ENCODE measurements around the gene CIDEB.

Gene CIDEB

GRCh38 chr14:24312736-24313507, 5.1 kb upstream of the CIDEB start:
- DNase-seq: peak; percentile 72

GRCh38 chr14:24311837-24312615, 4.2 kb upstream of the CIDEB start:
- peak; percentile 37 for DNase-seq

- peak; percentile 80 for DNase-seq
These were observed 3.1 kb upstream of the CIDEB start, which contains the start of gene LTB4R for GRCh38 chr14:24310646-24311604. Gene LTB4R (plus strand): TSS chr14:24311502. CDS start chr14:24315652, 4,150 bp downstream.

- DNase-seq: no peak
These were observed 2.5 kb upstream of the CIDEB start for GRCh38 chr14:24310265-24310645.

GRCh38 chr14:24309538-24310264, 1.9 kb upstream of the CIDEB start, which contains the start of gene LTB4R2:
Gene LTB4R2 (plus strand): TSS chr14:24310140. CDS start chr14:24310665, 525 bp downstream.
- no peak for DNase-seq

GRCh38 chr14:24308342-24309124, 756 bp upstream of the CIDEB start:
- no peak for DNase-seq

- DNase-seq: no peak
These were observed 612 bp downstream of the CIDEB start for GRCh38 chr14:24307156-24307574.

GRCh38 chr14:24304019-24304387, 3.8 kb downstream of the CIDEB start:
- DNase-seq: no peak

GRCh38 chr14:24300326-24300980, 7.3 kb downstream of the CIDEB start:
- no peak for DNase-seq

- peak; percentile 93 for DNase-seq
These were observed 8.3 kb downstream of the CIDEB start, which contains the start of the genes DHRS1 and NOP9 for GRCh38 chr14:24299255-24300191. Gene DHRS1 (minus strand): TSS chr14:24299780. CDS start chr14:24299106, 674 bp downstream. Gene NOP9 (plus strand): TSS chr14:24299850. CDS start chr14:24299955, 105 bp downstream.

GRCh38 chr14:24298892-24299254, 8.9 kb downstream of the CIDEB start:
- no peak for DNase-seq

GRCh38 chr14:24297190-24297964, 10.4 kb downstream of the CIDEB start:
- no peak for DNase-seq

GRCh38 chr14:24296341-24297157, 11.2 kb downstream of the CIDEB start:
- peak; percentile 88 for DNase-seq

- no peak for DNase-seq
These were observed 14.3 kb downstream of the CIDEB start for GRCh38 chr14:24293525-24293924.

- no peak for DNase-seq
These were observed 15.5 kb downstream of the CIDEB start for GRCh38 chr14:24292118-24292807.

- peak; percentile 34 for DNase-seq
These were observed 16.2 kb downstream of the CIDEB start for GRCh38 chr14:24291446-24292117.
